HepG2 (cell line): ENCODE measurements around the gene LRRC45. TPM values are rescaled to one million over a fixed set of nuclear protein-coding genes. Genes with fewer than 3 reads are reported as not detected.
A peak's percentile ranks its signal among the peaks of the same experiment; 100 is the strongest.

Source experiments
- ATF6 ChIP-seq: sonication (generic); formaldehyde crosslinking; conservative IDR thresholded peaks from 2 replicates; pipeline ENCODE4 v1.4.0; 2020; ENCODE audit warnings: missing genetic modification reagents
- BHLHE40 ChIP-seq: IDR thresholded peaks from 2 replicates; pipeline ENCODE4 v1.6.1; 2011; ENCODE audit warnings: low read length, improper control_type of control experiment
- CAMTA2 ChIP-seq: sonication (generic); formaldehyde crosslinking; IDR thresholded peaks from 2 replicates; pipeline ENCODE4 v1.4.0; 2020; ENCODE audit warnings: mild to moderate bottlenecking, missing genetic modification reagents, borderline replicate concordance
- CHD4 ChIP-seq: fragments of 200-600 bp; sonication (generic); IDR thresholded peaks from 2 replicates; pipeline ENCODE4 v1.7.0; 2017; ENCODE audit warnings: mild to moderate bottlenecking, low read length, borderline replicate concordance
- GATAD2A ChIP-seq: IDR thresholded peaks from 2 replicates; pipeline ENCODE4 v1.6.1; 2016
- HNRNPL ChIP-seq: fragments of 200-400 bp; formaldehyde crosslinking; IDR thresholded peaks from 2 replicates; pipeline ENCODE4 v1.6.1; 2017; ENCODE audit warnings: mild to moderate bottlenecking, low read depth, low read length
- HOXD1 ChIP-seq: sonication (generic); formaldehyde crosslinking; IDR thresholded peaks from 2 replicates; pipeline ENCODE4 v1.5.0; 2020; ENCODE audit warnings: missing genetic modification reagents
- MEIS2 ChIP-seq: sonication (generic); formaldehyde crosslinking; IDR thresholded peaks from 2 replicates; pipeline ENCODE4 v1.9.0; 2021; ENCODE audit warnings: mild to moderate bottlenecking, missing genetic modification reagents
- NAIF1 ChIP-seq: sonication (generic); formaldehyde crosslinking; IDR thresholded peaks from 2 replicates; pipeline ENCODE4 v1.5.0; 2020; ENCODE audit warnings: mild to moderate bottlenecking, missing genetic modification reagents, borderline replicate concordance
- NCOA5 ChIP-seq: sonication (generic); formaldehyde crosslinking; IDR thresholded peaks from 2 replicates; pipeline ENCODE4 v1.4.0; 2020; ENCODE audit warnings: missing genetic modification reagents
- NFE2 ChIP-seq: sonication (generic); formaldehyde crosslinking; IDR thresholded peaks from 2 replicates; pipeline ENCODE4 v1.4.0; 2020; ENCODE audit warnings: missing genetic modification reagents
- NFIC ChIP-seq: IDR thresholded peaks from 2 replicates; pipeline ENCODE4 v1.6.1; 2012; ENCODE audit warnings: mild to moderate bottlenecking, low read length, inconsistent platforms
- PBX3 ChIP-seq: sonication (generic); formaldehyde crosslinking; IDR thresholded peaks from 2 replicates; pipeline ENCODE4 v1.8.1; 2023; ENCODE audit warnings: missing genetic modification reagents, inconsistent platforms, borderline replicate concordance
- PRPF4 ChIP-seq: fragments of 200-400 bp; formaldehyde crosslinking; IDR thresholded peaks from 2 replicates; pipeline ENCODE4 v1.6.1; 2016; ENCODE audit warnings: low read length, low read depth; ENCODE audit not compliant: poor library complexity, severe bottlenecking
- SATB2 ChIP-seq: sonication (generic); formaldehyde crosslinking; IDR thresholded peaks from 2 replicates; pipeline ENCODE4 v1.5.0; 2020; ENCODE audit warnings: missing genetic modification reagents
- SETDB1 ChIP-seq: sonication (generic); formaldehyde crosslinking; IDR thresholded peaks from 2 replicates; pipeline ENCODE4 v1.5.1; 2020; ENCODE audit warnings: missing genetic modification reagents, mild to moderate bottlenecking, borderline replicate concordance
- TBX3 ChIP-seq: fragments of 450-650 bp; IDR thresholded peaks from 2 replicates; pipeline ENCODE4 v1.6.1; 2017; ENCODE audit warnings: antibody characterized with exemption, mild to moderate bottlenecking, inconsistent platforms, borderline replicate concordance
- THAP9 ChIP-seq: sonication (generic); formaldehyde crosslinking; IDR thresholded peaks from 2 replicates; pipeline ENCODE4; 2020; ENCODE audit warnings: missing genetic modification reagents, mild to moderate bottlenecking, borderline replicate concordance
- ZBTB38 ChIP-seq: sonication (generic); formaldehyde crosslinking; IDR thresholded peaks from 2 replicates; pipeline ENCODE4 v1.5.1; 2020; ENCODE audit warnings: mild to moderate bottlenecking, missing genetic modification reagents
- ZBTB7B ChIP-seq: sonication (generic); formaldehyde crosslinking; IDR thresholded peaks from 2 replicates; pipeline ENCODE4 v1.4.0; 2020; ENCODE audit warnings: missing genetic modification reagents
- ZMAT3 ChIP-seq: sonication (generic); formaldehyde crosslinking; conservative IDR thresholded peaks from 2 replicates; pipeline ENCODE4 v1.7.0; 2021; ENCODE audit warnings: missing genetic modification reagents
- ZNF160 ChIP-seq: sonication (generic); formaldehyde crosslinking; IDR thresholded peaks from 2 replicates; pipeline ENCODE4 v1.8.0; 2022; ENCODE audit warnings: mild to moderate bottlenecking, inconsistent platforms, missing genetic modification reagents
- ZNF326 ChIP-seq: sonication (generic); formaldehyde crosslinking; IDR thresholded peaks from 2 replicates; pipeline ENCODE4 v1.4.0; 2020; ENCODE audit warnings: missing genetic modification reagents, borderline replicate concordance
- ZNF7 ChIP-seq: IDR thresholded peaks from 2 replicates; pipeline ENCODE4 v1.6.1; 2016; ENCODE audit warnings: missing biosample characterization, missing genetic modification reagents
- polyA plus RNA-seq, 8 experiments: library from polyadenylated mRNA; depleted of rRNA in 3 of 8; stranded (reverse) in 7 of 8; unstranded in 1 of 8; fragments of >200 nt; fragmentation: Illumina TruSeq in 4 of 8; extraction: Trizol in 4 of 8; gene quantifications; 2 replicates each; pipeline versions ENCODE4 v1.2.1 to v1.2.3, GENCODE V29; 2011 to 2016; ENCODE audit warnings: low read depth in 4 of 8, missing spikeins in 1 of 8, mixed read lengths in 1 of 8; ENCODE audit not compliant: insufficient read depth in 1 of 8
- total RNA-seq, 5 experiments: library from RNA; depleted of rRNA; stranded (reverse); fragments of >200 nt; fragmentation: Illumina TruSeq; extraction: Trizol; gene quantifications; 2 replicates each; pipeline ENCODE4 v1.2.3, GENCODE V29; 2016; ENCODE audit warnings: low read depth in 1 of 5

Gene LRRC45
- total and polyA plus RNA-seq, 2 of the 13 experiments (the other 11 are each of a cell fraction or from before 2014, with no cell fraction given) = 11.6 to 48.1 TPM

GRCh38 chr17:82015311-82015971 lies 7.7 kb upstream of the LRRC45 start (continued):
- TF ChIP-seq NCOA5 = no peak
- peak; percentile 41; the same call in 1 of the 2 replicates for TF ChIP-seq NFIC
- TF ChIP-seq ZBTB7B (CRISPR knock-in tag) = peak; percentile 64; the same call in 1 of the 2 replicates
- peak; percentile 85; the same call in 1 of the 2 replicates for TF ChIP-seq ZNF326 (CRISPR knock-in tag)
- TF ChIP-seq THAP9 (CRISPR knock-in tag) = no peak
- TF ChIP-seq PBX3 (CRISPR knock-in tag) = no peak
- TF ChIP-seq ZMAT3 (CRISPR knock-in tag) = no peak
- no peak for TF ChIP-seq TBX3
- no peak for TF ChIP-seq NFE2
- TF ChIP-seq ZBTB38 (CRISPR knock-in tag) = no peak; the same call in 1 of the 2 replicates
- TF ChIP-seq MEIS2 = no peak
- no peak for TF ChIP-seq ATF6 (CRISPR knock-in tag)
- TF ChIP-seq ZNF160 (CRISPR knock-in tag) = no peak
- TF ChIP-seq CAMTA2 (CRISPR knock-in tag) = no peak
- TF ChIP-seq HOXD1 (CRISPR knock-in tag) = peak; percentile 57; the same call in 1 of the 2 replicates
- TF ChIP-seq GATAD2A (CRISPR knock-in tag) = peak; percentile 81
- no peak for TF ChIP-seq BHLHE40
- TF ChIP-seq NAIF1 (CRISPR knock-in tag) = no peak
- TF ChIP-seq ZNF7 (CRISPR knock-in tag) = no peak
- no peak for TF ChIP-seq PRPF4
- TF ChIP-seq CHD4 = no peak
- no peak for TF ChIP-seq SETDB1 (CRISPR knock-in tag)
- 0 out of 2 replicates have a peak, but pooled peaks have one; percentile 43 for TF ChIP-seq SATB2 (CRISPR knock-in tag)
- TF ChIP-seq HNRNPL = peak; percentile 99
